H9 (cell line): Measurements from ENCODE around the gene F2RL3. TPM values are rescaled to one million over a fixed set of nuclear protein-coding genes. Genes with fewer than 3 reads are reported as not detected.

Experiments
- DNase-seq: peaks from one replicate; pipeline ENCODE4 v3.0.0-alpha.2; 2017
- H2AFZ ChIP-seq: one replicate; pipeline ENCODE4 v1.6.1; 2013; ENCODE audit warnings: mild to moderate bottlenecking, low read length, control low read depth, moderate library complexity
- H2AK5ac ChIP-seq: 2 replicates; pipeline ENCODE4 v1.6.1; 2013; ENCODE audit warnings: low read length, control low read depth, mixed read lengths; ENCODE audit not compliant: insufficient read length
- H2BK120ac ChIP-seq: one replicate; pipeline ENCODE4 v1.6.1; 2013; ENCODE audit warnings: low read depth, mild to moderate bottlenecking, low read length, control low read depth, inconsistent platforms; ENCODE audit not compliant: poor library complexity, severe bottlenecking
- H2BK12ac ChIP-seq: 2 replicates; pipeline ENCODE4 v1.6.1; 2013; ENCODE audit warnings: low read length, control low read depth, mixed read lengths, low read depth; ENCODE audit not compliant: insufficient read length
- H2BK15ac ChIP-seq: 2 replicates; pipeline ENCODE4 v1.6.1; 2013; ENCODE audit warnings: low read depth, low read length, control low read depth
- H2BK20ac ChIP-seq: one replicate; pipeline ENCODE4 v1.6.1; 2013; ENCODE audit warnings: low read depth, mild to moderate bottlenecking, low read length, control low read depth, inconsistent platforms; ENCODE audit not compliant: poor library complexity, severe bottlenecking
- H2BK5ac ChIP-seq: 2 replicates; pipeline ENCODE4 v1.6.1; 2013; ENCODE audit warnings: low read length, control low read depth, mixed read lengths; ENCODE audit not compliant: insufficient read length
- H3K14ac ChIP-seq: 2 replicates; pipeline ENCODE4 v1.6.1; 2013; ENCODE audit warnings: low read length, control low read depth; ENCODE audit not compliant: insufficient read depth
- H3K18ac ChIP-seq: 2 replicates; pipeline ENCODE4 v1.6.1; 2013; ENCODE audit warnings: low read depth, mild to moderate bottlenecking, mixed read lengths, low read length, control low read depth; ENCODE audit not compliant: insufficient read length
- H3K23ac ChIP-seq: 2 replicates; pipeline ENCODE4 v1.6.1; 2013; ENCODE audit warnings: low read length, control low read depth, mixed read lengths, low read depth; ENCODE audit not compliant: insufficient read length
- H3K23me2 ChIP-seq: 2 replicates; pipeline ENCODE4 v1.6.1; 2013; ENCODE audit warnings: low read depth, mild to moderate bottlenecking, mixed read lengths, low read length, control low read depth; ENCODE audit not compliant: insufficient read length, poor library complexity, severe bottlenecking
- H3K27ac ChIP-seq: 2 replicates; pipeline ENCODE4 v1.5.1; 2013; ENCODE audit warnings: low read length, control low read depth, mixed read lengths, low read depth; ENCODE audit not compliant: insufficient read length
- H3K27me3 ChIP-seq: 2 replicates; pipeline ENCODE4 v1.6.1; 2013; ENCODE audit warnings: low read length, control low read depth, inconsistent platforms; ENCODE audit not compliant: insufficient read depth
- H3K4ac ChIP-seq: 2 replicates; pipeline ENCODE4 v1.6.1; 2013; ENCODE audit warnings: low read depth, mild to moderate bottlenecking, control low read depth, inconsistent platforms, low read length, moderate library complexity
- H3K4me1 ChIP-seq: 2 replicates; pipeline ENCODE4 v1.6.1; 2013; ENCODE audit warnings: low read length, control low read depth, inconsistent platforms; ENCODE audit not compliant: insufficient read depth
- H3K4me2 ChIP-seq: 2 replicates; pipeline ENCODE4 v1.6.1; 2013; ENCODE audit warnings: low read length, control low read depth, mixed read lengths; ENCODE audit not compliant: insufficient read length, insufficient read depth
- H3K56ac ChIP-seq: 2 replicates; pipeline ENCODE4 v1.6.1; 2013; ENCODE audit warnings: low read depth, mild to moderate bottlenecking, mixed read lengths, low read length, control low read depth; ENCODE audit not compliant: insufficient read length
- H3K79me1 ChIP-seq: 2 replicates; pipeline ENCODE4 v1.6.1; 2013; ENCODE audit warnings: low read depth, mild to moderate bottlenecking, moderate library complexity, low read length, control low read depth, inconsistent platforms; ENCODE audit not compliant: insufficient read depth, poor library complexity, severe bottlenecking
- H3K79me2 ChIP-seq: 2 replicates; pipeline ENCODE4 v1.6.1; 2013; ENCODE audit warnings: low read length, control low read depth, inconsistent platforms; ENCODE audit not compliant: insufficient read depth
- H3K9ac ChIP-seq: 2 replicates; pipeline ENCODE4 v1.6.1; 2013; ENCODE audit warnings: low read length, control low read depth, mixed read lengths; ENCODE audit not compliant: insufficient read length; ENCODE audit errors: extremely low read depth
- H3K9me3 ChIP-seq: one replicate; pipeline ENCODE4 v1.6.1; 2013; ENCODE audit warnings: low read depth, low read length, inconsistent platforms; ENCODE audit not compliant: control insufficient read depth
- H3T11ph ChIP-seq: one replicate; pipeline ENCODE4 v1.6.1; 2013; ENCODE audit warnings: mild to moderate bottlenecking, low read length, control low read depth, inconsistent platforms
- H4K20me1 ChIP-seq: one replicate; pipeline ENCODE4 v1.6.1; 2013; ENCODE audit not compliant: control insufficient read depth, insufficient read length, insufficient read depth
- H4K5ac ChIP-seq: 2 replicates; pipeline ENCODE4 v1.6.1; 2013; ENCODE audit warnings: low read depth, mild to moderate bottlenecking, mixed read lengths, low read length, control low read depth; ENCODE audit not compliant: insufficient read length
- H4K8ac ChIP-seq: replicated peaks from 2 replicates; pipeline ENCODE4 v1.6.1; 2013; ENCODE audit warnings: low read length, control low read depth, mixed read lengths, low read depth; ENCODE audit not compliant: insufficient read length
- H4K91ac ChIP-seq: 2 replicates; pipeline ENCODE4 v1.6.1; 2013; ENCODE audit warnings: low read depth, mild to moderate bottlenecking, moderate library complexity, mixed read lengths, low read length, control low read depth; ENCODE audit not compliant: insufficient read length
- H3K27ac Mint-ChIP-seq, 3 experiments: 2 replicates in 2 of 3; 3 replicates in 1 of 3; pipeline ENCODE4 v1.8.0; 2020 to 2021; ENCODE audit warnings: mixed read lengths in 3 of 3, mild to moderate bottlenecking in 1 of 3, moderate library complexity in 1 of 3
- H3K27me3 Mint-ChIP-seq: 2 replicates; pipeline ENCODE4 v1.8.0; 2021; ENCODE audit warnings: low read depth, mild to moderate bottlenecking, moderate library complexity, mixed read lengths
- H3K36me3 Mint-ChIP-seq, 3 experiments: 2 replicates in 2 of 3; 3 replicates in 1 of 3; pipeline ENCODE4 v1.8.0; 2020 to 2021; ENCODE audit warnings: low read depth in 3 of 3, mixed read lengths in 3 of 3; ENCODE audit not compliant: insufficient read depth in 1 of 3
- H3K4me1 Mint-ChIP-seq, 2 experiments: 2 replicates each; pipeline ENCODE4 v1.8.0; 2020; ENCODE audit warnings: mixed read lengths in 2 of 2
- H3K4me3 Mint-ChIP-seq, 2 experiments: 2 replicates in 1 of 2; 3 replicates in 1 of 2; pipeline ENCODE4 v1.8.0; 2020 to 2021; ENCODE audit warnings: mild to moderate bottlenecking in 2 of 2, mixed read lengths in 2 of 2, moderate library complexity in 1 of 2
- H3K9me3 Mint-ChIP-seq, 2 experiments: 2 replicates in 1 of 2; 3 replicates in 1 of 2; pipeline ENCODE4 v1.8.0; 2020; ENCODE audit warnings: mild to moderate bottlenecking in 2 of 2, mixed read lengths in 2 of 2, moderate library complexity in 1 of 2
- WGBS: extraction: QIAGEN DNeasy Blood & Tissue Kit; methylation state at CpG from one replicate; pipeline ENCODE4 v1.1.7; 2013; ENCODE audit warnings: missing lambda C conversion rate, low lambda C conversion rate, mixed read lengths; ENCODE audit not compliant: insufficient read length; ENCODE audit errors: extremely low coverage; 5-methylcytosine and 5-hydroxymethylcytosine counted together
- total RNA-seq: library from RNA; stranded (reverse); gene quantifications from 2 replicates; pipeline ENCODE4 v1.2.1, GENCODE V29; 2021
- TF ChIP-seq, protein P1 (sequence below): fragments of 200-600 bp; sonication (generic); conservative IDR thresholded peaks from 3 replicates; pipeline ENCODE4 v1.8.0; 2021; ENCODE audit warnings: antibody characterized with exemption, mild to moderate bottlenecking

Gene F2RL3
- total RNA-seq, 1 experiment from 2014 or later = not detected

DNA sequence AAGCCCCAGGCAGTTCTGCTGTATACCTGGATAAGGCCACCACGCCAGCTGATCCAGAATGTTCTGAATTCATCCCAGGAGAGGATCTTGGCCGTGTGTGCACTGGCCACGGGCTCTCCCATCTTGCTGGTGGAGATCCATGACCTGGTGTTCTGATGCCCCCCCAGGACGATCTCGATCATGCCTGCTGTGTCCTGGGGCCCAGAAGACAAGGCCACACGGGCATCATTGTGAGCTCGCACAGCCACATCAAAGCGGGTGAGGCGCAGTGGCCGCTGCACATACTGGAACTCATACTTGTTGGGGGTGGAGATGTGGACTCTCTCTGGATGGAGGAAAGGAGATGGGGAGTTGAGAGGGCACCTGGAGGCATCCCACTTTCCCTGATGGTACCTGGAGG is 40.1 kb downstream of the F2RL3 start:
- H2BK120ac ChIP-seq = no peak overlapping the region
- H3K9me3 Mint-ChIP-seq = peaks cover 13 to 18% of the 10 kb centered on the region in 2 experiments
- no peak overlapping the region for H4K91ac ChIP-seq
- H3K4me1 Mint-ChIP-seq = no peaks in the 10 kb centered on the region
- TF ChIP-seq, protein P1, sequence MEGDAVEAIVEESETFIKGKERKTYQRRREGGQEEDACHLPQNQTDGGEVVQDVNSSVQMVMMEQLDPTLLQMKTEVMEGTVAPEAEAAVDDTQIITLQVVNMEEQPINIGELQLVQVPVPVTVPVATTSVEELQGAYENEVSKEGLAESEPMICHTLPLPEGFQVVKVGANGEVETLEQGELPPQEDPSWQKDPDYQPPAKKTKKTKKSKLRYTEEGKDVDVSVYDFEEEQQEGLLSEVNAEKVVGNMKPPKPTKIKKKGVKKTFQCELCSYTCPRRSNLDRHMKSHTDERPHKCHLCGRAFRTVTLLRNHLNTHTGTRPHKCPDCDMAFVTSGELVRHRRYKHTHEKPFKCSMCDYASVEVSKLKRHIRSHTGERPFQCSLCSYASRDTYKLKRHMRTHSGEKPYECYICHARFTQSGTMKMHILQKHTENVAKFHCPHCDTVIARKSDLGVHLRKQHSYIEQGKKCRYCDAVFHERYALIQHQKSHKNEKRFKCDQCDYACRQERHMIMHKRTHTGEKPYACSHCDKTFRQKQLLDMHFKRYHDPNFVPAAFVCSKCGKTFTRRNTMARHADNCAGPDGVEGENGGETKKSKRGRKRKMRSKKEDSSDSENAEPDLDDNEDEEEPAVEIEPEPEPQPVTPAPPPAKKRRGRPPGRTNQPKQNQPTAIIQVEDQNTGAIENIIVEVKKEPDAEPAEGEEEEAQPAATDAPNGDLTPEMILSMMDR = no peak
- no peaks in the 10 kb centered on the region for H3K9me3 ChIP-seq
- H3K9ac ChIP-seq = no peak overlapping the region
- no peaks in the 10 kb centered on the region for H3K23me2 ChIP-seq
- H3K4me2 ChIP-seq = no peak overlapping the region
- H2BK12ac ChIP-seq = no peak overlapping the region
- peaks cover 11% of the 10 kb centered on the region for H3K27me3 Mint-ChIP-seq
- H3K27me3 ChIP-seq = no peaks in the 10 kb centered on the region
- no peak overlapping the region for H4K5ac ChIP-seq
- H2AFZ ChIP-seq = no peak overlapping the region
- DNase-seq = no peak
- no peak overlapping the region; a peak in 1 of 7 replicates for H3K27ac Mint-ChIP-seq
- H4K20me1 ChIP-seq = no peaks in the 10 kb centered on the region
- no peak overlapping the region for H3K4ac ChIP-seq
- no peak overlapping the region for H3K23ac ChIP-seq
- no peaks in the 10 kb centered on the region for H3K4me1 ChIP-seq
- no peak overlapping the region for H2BK5ac ChIP-seq
- H4K8ac ChIP-seq = no peak overlapping the region
- H3K4me3 Mint-ChIP-seq = no peak overlapping the region
- no peak overlapping the region for H2BK15ac ChIP-seq
- no peak overlapping the region for H3K56ac ChIP-seq
- no peak overlapping the region for H3K27ac ChIP-seq
- no peak overlapping the region for H2AK5ac ChIP-seq
- no peak overlapping the region for H2BK20ac ChIP-seq
- no peak overlapping the region for H3K14ac ChIP-seq
- no peak overlapping the region for H3T11ph ChIP-seq
- H3K36me3 Mint-ChIP-seq = peaks cover 3 to 21% (median 5%) of the 10 kb centered on the region in 3 experiments; a peak in 5 of 7 replicates
- WGBS = no CpG with 5 or more reads among the region's 10 CpGs
- no peaks in the 10 kb centered on the region for H3K79me1 ChIP-seq
- no peaks in the 10 kb centered on the region for H3K79me2 ChIP-seq
- no peak overlapping the region for H3K18ac ChIP-seq
